ENCODE measurements around the gene RPS14. TPM values are rescaled to one million over a fixed set of nuclear protein-coding genes. Genes with fewer than 3 reads are reported as not detected.

Gene RPS14
- polyA plus RNA-seq, 1 of the 3 experiments (the other 2 are of a cell fraction), result 10,227 TPM

GRCh38 chr5:150468206-150468605 lies 18.7 kb upstream of the RPS14 start:
- H3K79me2 ChIP-seq (ENCODE audit: insufficient read depth), result no peaks in the 10 kb centered on the region
- H3K4me3 ChIP-seq (ENCODE audit: low read depth in 2 of 2, low read length in 1 of 2), result no peak overlapping the region
- H3K27me3 ChIP-seq (ENCODE audit: insufficient read depth), result no peaks in the 10 kb centered on the region
- TF ChIP-seq EP300 (IDR thresholded peaks at IDR 0.05; ENCODE audit: borderline replicate concordance in 1 of 2, low read depth in 1 of 2, low read length in 1 of 2) (no peak), FOXJ3 (CRISPR knock-in tag; IDR thresholded peaks at IDR 0.05) (no peak), EZH2phosphoT487 (IDR thresholded peaks at IDR 0.05; ENCODE audit: borderline replicate concordance, low read depth) (no peak), TEAD4 (IDR thresholded peaks at IDR 0.05; ENCODE audit: borderline replicate concordance, insufficient read depth) (no peak), RAD21 (IDR thresholded peaks at IDR 0.05; ENCODE audit: low read length) (no peak), GABPA (IDR thresholded peaks at IDR 0.05; ENCODE audit: low read depth) (no peak), PBX3 (IDR thresholded peaks at IDR 0.05) (no peak), MAX (IDR thresholded peaks at IDR 0.05; ENCODE audit: low read depth) (no peak), MEF2A (IDR thresholded peaks at IDR 0.05; ENCODE audit: borderline replicate concordance, low read depth) (no peak), CHD2 (IDR thresholded peaks at IDR 0.05; ENCODE audit: low read length, partially characterized antibody) (no peak)
- no peaks in the 10 kb centered on the region for H3K36me3 ChIP-seq (replicated peaks in 1 of 2; ENCODE audit: control insufficient read depth in 1 of 2, insufficient read depth in 2 of 2, low read length in 1 of 2)
- no peak overlapping the region for H2AFZ ChIP-seq (ENCODE audit: low read depth)
- no peak overlapping the region for H3K9ac ChIP-seq
- H3F3A ChIP-seq (replicated peaks; ENCODE audit: insufficient read depth), result peaks cover 25% of the 10 kb centered on the region
- H3K4me2 ChIP-seq, result no peak overlapping the region
- POLR2A ChIA-PET, result no interaction called here
- H3K4me1 ChIP-seq (ENCODE audit: control insufficient read depth in 1 of 2, insufficient read depth in 2 of 2, low read depth in 1 of 2, low read length in 1 of 2), result peaks cover 0 to 30% of the 10 kb centered on the region in 2 experiments; a peak in 3 of 4 replicates
- CTCF ChIA-PET, result interaction anchor here (1.0 kb wide), 1 partner anchor 77 kb away, joined by 3 read pairs; no protein-coding TSS in a partner anchor
- H3K9me2 ChIP-seq, result no peaks in the 10 kb centered on the region
- H3K27ac ChIP-seq (ENCODE audit: low read depth in 2 of 2, low read length in 1 of 2), result no peak overlapping the region
- H3K9me3 ChIP-seq, result no peaks in the 10 kb centered on the region
- 96% methylated on average over 4 of the region's 4 CpGs for WGBS (ENCODE audit: low lambda C conversion rate)
- no peak for DNase-seq
- H4K20me1 ChIP-seq (ENCODE audit: insufficient read depth), result no peaks in the 10 kb centered on the region

- H3K9me3 ChIP-seq, result no peaks in the 10 kb centered on the region
- ChIA-PET CTCF (interaction anchor here (1.1 to 2.1 kb wide), 2 partner anchors 19 to 91 kb away, joined by 4 to 5 read pairs; no protein-coding TSS in a partner anchor), POLR2A (no interaction called here)
- WGBS (ENCODE audit: low lambda C conversion rate), result 87% methylated on average over 7 of the region's 8 CpGs
- H3K27me3 ChIP-seq (ENCODE audit: insufficient read depth), result no peaks in the 10 kb centered on the region
- no peaks in the 10 kb centered on the region for H3K9me2 ChIP-seq
- no peaks in the 10 kb centered on the region for H4K20me1 ChIP-seq (ENCODE audit: insufficient read depth)
- H2AFZ ChIP-seq (ENCODE audit: low read depth), result no peak overlapping the region
- H3K4me2 ChIP-seq, result no peak overlapping the region
- H3K4me1 ChIP-seq (ENCODE audit: control insufficient read depth in 1 of 2, insufficient read depth in 2 of 2, low read depth in 1 of 2, low read length in 1 of 2), result peaks cover 4 to 23% of the 10 kb centered on the region in 2 experiments; a peak in 2 of 4 replicates
- no peaks in the 10 kb centered on the region for H3K79me2 ChIP-seq (ENCODE audit: insufficient read depth)
- no peak overlapping the region for H3K9ac ChIP-seq
- H3K36me3 ChIP-seq (replicated peaks in 1 of 2; ENCODE audit: control insufficient read depth in 1 of 2, insufficient read depth in 2 of 2, low read length in 1 of 2), result no peaks in the 10 kb centered on the region
- peaks cover 20% of the 10 kb centered on the region for H3F3A ChIP-seq (replicated peaks; ENCODE audit: insufficient read depth)
- no peak overlapping the region for H3K4me3 ChIP-seq (ENCODE audit: low read depth in 2 of 2, low read length in 1 of 2)
- DNase-seq, result no peak
- no peak overlapping the region for H3K27ac ChIP-seq (ENCODE audit: low read depth in 2 of 2, low read length in 1 of 2)
- TF ChIP-seq FOXJ3 (CRISPR knock-in tag; IDR thresholded peaks at IDR 0.05) (no peak), NFIC (IDR thresholded peaks at IDR 0.05; ENCODE audit: borderline replicate concordance) (no peak), RFX5 (IDR thresholded peaks at IDR 0.05; ENCODE audit: low read length) (no peak), REST (IDR thresholded peaks at IDR 0.05; ENCODE audit: low read depth, low read length) (no peak), PBX3 (IDR thresholded peaks at IDR 0.05) (no peak), TAF1 (IDR thresholded peaks at IDR 0.05; ENCODE audit: borderline replicate concordance, low read depth, low read length) (no peak), SMC3 (IDR thresholded peaks at IDR 0.05; ENCODE audit: low read depth, low read length) (no peak), NRF1 (IDR thresholded peaks at IDR 0.05; ENCODE audit: low read depth, low read length) (no peak), RCOR1 (IDR thresholded peaks at IDR 0.05; ENCODE audit: low read length) (no peak), USF2 (IDR thresholded peaks at IDR 0.05; ENCODE audit: borderline replicate concordance, low read depth, low read length) (no peak), TEAD4 (IDR thresholded peaks at IDR 0.05; ENCODE audit: borderline replicate concordance, insufficient read depth) (no peak), SIN3A (IDR thresholded peaks at IDR 0.05; ENCODE audit: borderline replicate concordance, low read depth, low read length) (no peak), EP300 (IDR thresholded peaks at IDR 0.05; ENCODE audit: borderline replicate concordance in 1 of 2, low read depth in 1 of 2, low read length in 1 of 2) (no peak), GABPA (IDR thresholded peaks at IDR 0.05; ENCODE audit: low read depth) (no peak), POLR2AphosphoS5 (IDR thresholded peaks at IDR 0.05; ENCODE audit: low read depth, low read length) (no peak), FOXM1 (IDR thresholded peaks at IDR 0.05; ENCODE audit: low read depth) (no peak)
Measured at GRCh38 chr5:150465927-150466326, 16.4 kb upstream of the RPS14 start.

Measured in SK-N-SH (cell line).